SU-DHL-6 (cell line): ENCODE data around the gene KCNT2.
"Not testable (repeated sequence)": the region's sequence is repeated elsewhere in the genome, so short reads cannot be mapped to it uniquely, and the experiment has no call there.

Experiments
- H2AFZ ChIP-seq: fragments of 200-600 bp; sonication (generic); 2 replicates; pipeline ENCODE4 v1.6.1; 2014; ENCODE audit warnings: low read depth, mild to moderate bottlenecking, moderate library complexity, mixed read lengths, antibody characterized with exemption, low read length; ENCODE audit not compliant: severe bottlenecking
- H3F3A ChIP-seq: fragments of 200-600 bp; shearing (Covaris generic); 2 replicates; pipeline ENCODE4 v1.6.0; 2016; ENCODE audit warnings: antibody characterized with exemption, mild to moderate bottlenecking; ENCODE audit not compliant: insufficient read depth
- H3K27ac ChIP-seq: fragments of 200-600 bp; sonication (generic); 2 replicates; pipeline ENCODE4 v1.5.1; 2016; ENCODE audit warnings: low read depth, mild to moderate bottlenecking, low read length, moderate library complexity, mixed read lengths
- H3K27me3 ChIP-seq: fragments of 200-600 bp; sonication (generic), shearing (Covaris generic); 2 replicates; pipeline ENCODE4 v1.6.0; 2014; ENCODE audit warnings: mild to moderate bottlenecking, low read length
- H3K36me3 ChIP-seq: fragments of 200-600 bp; sonication (generic); 2 replicates; pipeline ENCODE4 v1.6.1; 2014; ENCODE audit warnings: mild to moderate bottlenecking, low read length, mixed read lengths
- H3K4me2 ChIP-seq: fragments of 300-600, 200-600 bp; shearing (Covaris generic), sonication (generic); 2 replicates; pipeline ENCODE4 v1.6.0; 2014; ENCODE audit warnings: low read length, low read depth, mild to moderate bottlenecking; ENCODE audit not compliant: poor library complexity, severe bottlenecking
- H3K4me3 ChIP-seq: fragments of 200-600 bp; sonication (generic); 2 replicates; pipeline ENCODE4 v1.5.1; 2014; ENCODE audit warnings: antibody characterized with exemption, low read length, mild to moderate bottlenecking, mixed read lengths; ENCODE audit not compliant: insufficient read depth, poor library complexity, severe bottlenecking
- H3K79me2 ChIP-seq: fragments of 200-600 bp; sonication (generic); 2 replicates; pipeline ENCODE4 v1.6.1; 2014; ENCODE audit warnings: mild to moderate bottlenecking, low read length, moderate library complexity; ENCODE audit not compliant: insufficient read depth
- H3K9ac ChIP-seq: fragments of 200-600 bp; sonication (generic); 2 replicates; pipeline ENCODE4 v1.7.0; 2014; ENCODE audit warnings: mild to moderate bottlenecking, low read length
- H3K9me2 ChIP-seq: fragments of 200-600 bp; sonication (generic); replicated peaks from 2 replicates; pipeline ENCODE4 v1.6.1; 2014; ENCODE audit warnings: low read length; ENCODE audit not compliant: insufficient read depth
- H3K9me3 ChIP-seq: fragments of 200-600 bp; sonication (generic); 2 replicates; pipeline ENCODE4 v1.6.1; 2014; ENCODE audit warnings: low read length, mixed read lengths; ENCODE audit not compliant: insufficient read depth
- H4K20me1 ChIP-seq: fragments of 200-600 bp; sonication (generic); 2 replicates; pipeline ENCODE4 v1.6.1; 2014; ENCODE audit warnings: low read depth, mild to moderate bottlenecking, antibody characterized with exemption, low read length, moderate library complexity, mixed read lengths
- CTCF ChIP-seq: fragments of 200-600 bp; sonication (generic); IDR thresholded peaks from one replicate; pipeline ENCODE4 v1.5.1; 2017; ENCODE audit warnings: antibody characterized with exemption, mild to moderate bottlenecking, low read length, moderate library complexity; ENCODE audit not compliant: insufficient read depth, poor library complexity, severe bottlenecking
- EZH2phosphoT487 ChIP-seq: fragments of 200-600 bp; sonication (generic), shearing (Covaris generic); conservative IDR thresholded peaks from 2 replicates; pipeline ENCODE4 v1.6.1; 2018; ENCODE audit warnings: mild to moderate bottlenecking, antibody characterized with exemption, low read length, moderate library complexity, mixed read lengths

KCNT2 gene

GRCh38 chr1:196650403-196650802 lies 42.2 kb upstream of the KCNT2 start:
- Histone ChIP-seq H2AFZ (peak overlapping the region; percentile 81), H3K27ac (no peak overlapping the region), H3K79me2 (no peaks in the 10 kb centered on the region), H3K4me2 (no peak overlapping the region), H3K4me3 (no peak overlapping the region), H4K20me1 (no peaks in the 10 kb centered on the region), H3K9me2 (no peaks in the 10 kb centered on the region), H3K36me3 (no peaks in the 10 kb centered on the region), H3K27me3 (no peaks in the 10 kb centered on the region), H3K9me3 (no peaks in the 10 kb centered on the region), H3K9ac (no peak overlapping the region), H3F3A (no peaks in the 10 kb centered on the region)
- TF ChIP-seq CTCF (no peak), EZH2phosphoT487 (no peak)

- Histone ChIP-seq H3K9me2 (no peaks in the 10 kb centered on the region), H2AFZ (peak overlapping the region; percentile 81), H3K9ac (no peak overlapping the region), H3K27ac (no peak overlapping the region), H3K27me3 (no peaks in the 10 kb centered on the region), H3K9me3 (no peaks in the 10 kb centered on the region), H3K36me3 (no peaks in the 10 kb centered on the region), H3K4me3 (no peak overlapping the region), H3K4me2 (no peak overlapping the region), H3K79me2 (no peaks in the 10 kb centered on the region), H4K20me1 (no peaks in the 10 kb centered on the region), H3F3A (no peaks in the 10 kb centered on the region)
- no peak for TF ChIP-seq CTCF
- TF ChIP-seq EZH2phosphoT487: no peak
Observed at GRCh38 chr1:196649990-196650389, 41.8 kb upstream of the KCNT2 start.

GRCh38 chr1:196640976-196641375 lies 32.7 kb upstream of the KCNT2 start:
- TF ChIP-seq EZH2phosphoT487 (no peak), CTCF (no peak)
- no peaks in the 10 kb centered on the region for H3K79me2 ChIP-seq
- no peak overlapping the region for H3K4me2 ChIP-seq
- no peaks in the 10 kb centered on the region for H4K20me1 ChIP-seq
- no peak overlapping the region for H3K9ac ChIP-seq
- H3K27me3 ChIP-seq: no peaks in the 10 kb centered on the region
- H3K4me3 ChIP-seq: no peak overlapping the region
- no peaks in the 10 kb centered on the region for H3K9me3 ChIP-seq
- no peaks in the 10 kb centered on the region for H3K9me2 ChIP-seq
- H3F3A ChIP-seq: no peaks in the 10 kb centered on the region
- no peaks in the 10 kb centered on the region for H3K36me3 ChIP-seq
- H3K27ac ChIP-seq: no peak overlapping the region
- H2AFZ ChIP-seq: peak overlapping the region; percentile 65

- not testable (repeated sequence) for H4K20me1 ChIP-seq, H3K9me3 ChIP-seq, H3K27ac ChIP-seq, H3F3A ChIP-seq, H3K4me2 ChIP-seq, H3K9ac ChIP-seq, H2AFZ ChIP-seq, H3K4me3 ChIP-seq, H3K36me3 ChIP-seq, H3K9me2 ChIP-seq, H3K27me3 ChIP-seq, H3K79me2 ChIP-seq
Observed at GRCh38 chr1:196639291-196639690, 31.1 kb upstream of the KCNT2 start.
